ENCODE data around the gene PELO.
"Not testable (repeated sequence)": the region's sequence is repeated elsewhere in the genome, so short reads cannot be mapped to it uniquely, and the experiment has no call there.

Gene PELO

GRCh38 chr5:52802272-52802973 lies 14.7 kb downstream of the PELO start:
- DNase-seq: no peak

- DNase-seq: no peak
Observed at GRCh38 chr5:52802974-52803336, 15.2 kb downstream of the PELO start.

GRCh38 chr5:52804387-52804791 lies 16.7 kb downstream of the PELO start:
- DNase-seq: no peak

GRCh38 chr5:52804981-52805380 lies 17.3 kb downstream of the PELO start:
- DNase-seq: no peak

- no peak for DNase-seq
Observed at GRCh38 chr5:52805615-52806014, 17.9 kb downstream of the PELO start.

GRCh38 chr5:52807037-52807436 lies 19.3 kb downstream of the PELO start:
- no peak for DNase-seq

GRCh38 chr5:52807723-52808122 lies 20.0 kb downstream of the PELO start:
- no peak for DNase-seq

GRCh38 chr5:52808316-52808901 lies 20.7 kb downstream of the PELO start:
- DNase-seq: no peak

GRCh38 chr5:52809884-52810283 lies 22.2 kb downstream of the PELO start:
- DNase-seq: no peak

GRCh38 chr5:52810426-52810825 lies 22.7 kb downstream of the PELO start:
- no peak for DNase-seq

GRCh38 chr5:52811067-52811749 lies 23.5 kb downstream of the PELO start:
- DNase-seq: no peak

- DNase-seq: no peak
Observed at GRCh38 chr5:52814352-52815148, 26.8 kb downstream of the PELO start.

GRCh38 chr5:52817818-52818217 lies 30.1 kb downstream of the PELO start:
- DNase-seq: no peak

- no peak for DNase-seq
Observed at GRCh38 chr5:52818360-52818759, 30.6 kb downstream of the PELO start.

- not testable (repeated sequence) for DNase-seq
Observed at GRCh38 chr5:52818807-52819206, 31.1 kb downstream of the PELO start.

- no peak for DNase-seq
Observed at GRCh38 chr5:52821901-52822300, 34.2 kb downstream of the PELO start.

- DNase-seq: no peak
Observed at GRCh38 chr5:52822437-52822836, 34.7 kb downstream of the PELO start.

GRCh38 chr5:52824827-52825226 lies 37.1 kb downstream of the PELO start:
- no peak for DNase-seq

GRCh38 chr5:52825826-52826225 lies 38.1 kb downstream of the PELO start:
- no peak for DNase-seq

- DNase-seq: no peak
Observed at GRCh38 chr5:52827815-52828214, 40.1 kb downstream of the PELO start.

- DNase-seq: no peak
Observed at GRCh38 chr5:52829664-52830063, 41.9 kb downstream of the PELO start.

- no peak for DNase-seq
Observed at GRCh38 chr5:52830650-52831049, 42.9 kb downstream of the PELO start.

- no peak for DNase-seq
Observed at GRCh38 chr5:52831786-52832511, 44.2 kb downstream of the PELO start.
